Fibroblast of lung (primary cell): ENCODE measurements around the gene PCLAF. TPM values are rescaled to one million over a fixed set of nuclear protein-coding genes. Genes with fewer than 3 reads are reported as not detected.
"Not testable (repeated sequence)": the region's sequence is repeated elsewhere in the genome, so short reads cannot be mapped to it uniquely, and the experiment has no call there.

Experiments
- DNase-seq, 2 donors: peaks; one replicate each; pipeline versions ENCODE4 v3.0.0 to v3.0.0-alpha.2; 2010; ENCODE audit warnings: low read depth in 2 of 2
- H2AFZ ChIP-seq: 2 replicates; pipeline ENCODE4 v1.5.1; 2012; ENCODE audit warnings: low read length, control low read depth, inconsistent platforms
- H3K27ac ChIP-seq: 2 replicates; pipeline ENCODE4 v1.5.1; 2011; ENCODE audit warnings: low read length, control low read depth; ENCODE audit not compliant: insufficient read depth
- H3K27me3 ChIP-seq: 2 replicates; pipeline ENCODE4 v1.5.1; 2011; ENCODE audit warnings: mild to moderate bottlenecking, low read length; ENCODE audit not compliant: control insufficient read depth, insufficient read depth
- H3K36me3 ChIP-seq: 2 replicates; pipeline ENCODE4 v1.5.1; 2011; ENCODE audit warnings: low read length; ENCODE audit not compliant: control insufficient read depth, insufficient read depth
- H3K4me1 ChIP-seq: 2 replicates; pipeline ENCODE4 v1.5.1; 2011; ENCODE audit warnings: low read length; ENCODE audit not compliant: control insufficient read depth, insufficient read depth; ENCODE audit errors: extremely low read depth
- H3K4me2 ChIP-seq: 2 replicates; pipeline ENCODE4 v1.5.1; 2011; ENCODE audit warnings: low read length, control low read depth; ENCODE audit not compliant: insufficient read depth; ENCODE audit errors: extremely low read depth
- H3K4me3 ChIP-seq, 4 experiments: fragments of 200-600 bp in 1 of 4; sonication (generic) in 1 of 4; replicated peaks in 1 of 4; 2 replicates each; pipeline ENCODE4 v1.5.1; 2011 to 2016; ENCODE audit warnings: low read length in 4 of 4, low read depth in 3 of 4, mild to moderate bottlenecking in 3 of 4, control low read depth in 2 of 4, inconsistent platforms in 1 of 4, mixed read lengths in 1 of 4; ENCODE audit not compliant: insufficient read depth in 1 of 4; ENCODE audit errors: control extremely low read depth in 1 of 4
- H3K79me2 ChIP-seq: 2 replicates; pipeline ENCODE4 v1.5.1; 2012; ENCODE audit warnings: mild to moderate bottlenecking, low read length, inconsistent platforms; ENCODE audit not compliant: control insufficient read depth, insufficient read depth
- H3K9ac ChIP-seq: 2 replicates; pipeline ENCODE4 v1.5.1; 2011; ENCODE audit warnings: mild to moderate bottlenecking, low read length, control low read depth; ENCODE audit not compliant: insufficient read depth
- H3K9me3 ChIP-seq: 2 replicates; pipeline ENCODE4 v1.5.1; 2012; ENCODE audit warnings: low read depth, low read length; ENCODE audit not compliant: control insufficient read depth, insufficient read depth
- H4K20me1 ChIP-seq: 2 replicates; pipeline ENCODE4 v1.5.1; 2011; ENCODE audit warnings: low read length; ENCODE audit not compliant: control insufficient read depth, insufficient read depth; ENCODE audit errors: extremely low read depth
- CTCF ChIP-seq, 2 donors: IDR thresholded peaks in 1 of 2; conservative IDR thresholded peaks in 1 of 2; 1 replicate in 1 of 2; 2 replicates in 1 of 2; pipeline ENCODE4 v1.5.1; 2011 to 2012; ENCODE audit warnings: low read length in 2 of 2, control low read depth in 1 of 2, inconsistent platforms in 1 of 2, low read depth in 1 of 2, mild to moderate bottlenecking in 1 of 2
- EZH2 ChIP-seq: IDR thresholded peaks from 2 replicates; pipeline ENCODE4 v1.5.1; 2012; ENCODE audit warnings: low read length, control low read depth, mild to moderate bottlenecking; ENCODE audit errors: missing control alignments
- polyA plus RNA-seq, 2 donors: library from polyadenylated mRNA; depleted of rRNA in 1 of 2; stranded (reverse) in 1 of 2; unstranded in 1 of 2; fragments of >200 nt; gene quantifications; 2 replicates each; pipeline ENCODE4 v1.2.1, GENCODE V29; 2011 to 2012; ENCODE audit warnings: missing spikeins in 1 of 2
- total RNA-seq: library from RNA; depleted of rRNA; stranded (reverse); fragments of >200 nt; gene quantifications from 2 replicates; pipeline ENCODE4 v1.2.1, GENCODE V29; 2014

PCLAF gene
- total and polyA plus RNA-seq, 2 donors (not counting 1 experiment from before 2014, with no cell fraction given), result 53.2 to 70.6 TPM

- no peak overlapping the region for H3K4me3 ChIP-seq
- H2AFZ ChIP-seq, result no peak overlapping the region
- no peak overlapping the region for H3K4me2 ChIP-seq
- no peaks in the 10 kb centered on the region for H3K9me3 ChIP-seq
- no peaks in the 10 kb centered on the region for H4K20me1 ChIP-seq
- H3K27ac ChIP-seq, result no peak overlapping the region
- peaks cover 61% of the 10 kb centered on the region for H3K79me2 ChIP-seq
- peaks cover 8% of the 10 kb centered on the region for H3K4me1 ChIP-seq
- TF ChIP-seq EZH2 (no peak), CTCF (conservative IDR thresholded peaks at IDR 0.05 in 1 of 2, IDR thresholded peaks at IDR 0.05 in 1 of 2; ENCODE audit: low read depth in 1 of 2, low read length in 2 of 2) (no peak)
- H3K27me3 ChIP-seq, result no peaks in the 10 kb centered on the region
- no peak overlapping the region for H3K9ac ChIP-seq
- no peaks in the 10 kb centered on the region for H3K36me3 ChIP-seq
- peak in 1 of 2 donors; percentile 29 for DNase-seq
Observed at GRCh38 chr15:64349375-64349774, 31.9 kb downstream of the PCLAF start.

GRCh38 chr15:64348455-64348854 lies 32.8 kb downstream of the PCLAF start:
- H3K4me1 ChIP-seq, result peaks cover 10% of the 10 kb centered on the region
- no peaks in the 10 kb centered on the region for H4K20me1 ChIP-seq

GRCh38 chr15:64346242-64346641 lies 35.0 kb downstream of the PCLAF start:
- H3K36me3 ChIP-seq, H4K20me1 ChIP-seq, H3K9ac ChIP-seq, H3K27ac ChIP-seq, H3K4me3 ChIP-seq, DNase-seq, H2AFZ ChIP-seq, H3K4me2 ChIP-seq, H3K27me3 ChIP-seq, H3K9me3 ChIP-seq: not testable (repeated sequence)
- peaks cover 54% of the 10 kb centered on the region for H3K79me2 ChIP-seq
- H3K4me1 ChIP-seq, result peaks cover 13% of the 10 kb centered on the region

More at GRCh38 chr15:64348455-64348854, 32.8 kb downstream of the PCLAF start:
- Histone ChIP-seq H3K9me3 (no peaks in the 10 kb centered on the region), H3K9ac (no peak overlapping the region), H3K79me2 (peaks cover 57% of the 10 kb centered on the region), H3K27ac (no peak overlapping the region), H3K36me3 (no peaks in the 10 kb centered on the region), H3K4me3 (no peak overlapping the region), H2AFZ (no peak overlapping the region), H3K4me2 (no peak overlapping the region), H3K27me3 (no peaks in the 10 kb centered on the region)
- TF ChIP-seq CTCF (conservative IDR thresholded peaks at IDR 0.05 in 1 of 2, IDR thresholded peaks at IDR 0.05 in 1 of 2; ENCODE audit: low read depth in 1 of 2, low read length in 2 of 2) (no peak), EZH2 (no peak)
- DNase-seq, result peak in 1 of 2 donors; percentile 61
